Left lung (tissue), 10 donors: Measurements from ENCODE around the gene RAMP3. TPM values are rescaled to one million over a fixed set of nuclear protein-coding genes. Genes with fewer than 3 reads are reported as not detected.

Experiments
- ATAC-seq: fragments of 200-7000 bp; cut with Tn5 transposase; one replicate; pipeline ENCODE4 v1.9.1; 2020; ENCODE audit warnings: moderate library complexity
- DNase-seq, 4 donors: peaks; one replicate each; pipeline ENCODE4 v3.0.0-alpha.2; 2013 to 2020
- H3K27ac ChIP-seq, 2 donors: fragments of 200-600 bp; sonication (generic) in 1 of 2; one replicate each; pipeline versions ENCODE4 v1.5.0 to v1.8.0; 2020 to 2021
- H3K27me3 ChIP-seq, 2 donors: fragments of 200-600 bp; sonication (generic) in 1 of 2; one replicate each; pipeline versions ENCODE4 v1.5.0 to v1.8.0; 2020 to 2021
- H3K36me3 ChIP-seq, 2 donors: fragments of 200-600 bp; sonication (generic) in 1 of 2; one replicate each; pipeline versions ENCODE4 v1.5.0 to v1.8.0; 2020 to 2021
- H3K4me1 ChIP-seq, 2 donors: fragments of 200-600 bp; one replicate each; pipeline ENCODE4 v1.8.0; 2021
- H3K4me3 ChIP-seq, 2 donors: fragments of 200-600 bp; sonication (generic) in 1 of 2; one replicate each; pipeline versions ENCODE4 v1.5.0 to v1.8.0; 2020 to 2021; ENCODE audit warnings: mild to moderate bottlenecking in 1 of 2
- H3K9me3 ChIP-seq, 2 donors: fragments of 200-600 bp; sonication (generic) in 1 of 2; one replicate each; pipeline versions ENCODE4 v1.5.0 to v1.8.0; 2020 to 2021
- CTCF ChIP-seq, 2 donors: fragments of 200-600 bp; sonication (generic) in 1 of 2; IDR thresholded peaks; one replicate each; pipeline versions ENCODE4 v1.5.0 to v1.8.0; 2021; ENCODE audit warnings: antibody characterized with exemption in 2 of 2
- intact Hi-C, 2 donors: fragments of 100-400 bp; cut with DNase I; formaldehyde crosslinking; loops; one replicate each; pipeline versions ENCODE4 v1.11.2 to v1.14.2; 2022
- polyA plus RNA-seq, 6 donors: library from polyadenylated mRNA; unstranded; fragments of 120-200 nt; gene quantifications; one replicate each; pipeline ENCODE4 v1.2.1, GENCODE V29; 2013; ENCODE audit not compliant: insufficient read length in 6 of 6
- total RNA-seq, 2 donors: library from RNA; stranded (reverse); fragmentation: NEBNext Ultra II Directional; extraction: Animal tissue kit (Norgen Biotek cat#: 25700); gene quantifications; one replicate each; pipeline ENCODE4 v1.2.1, GENCODE V29; 2021
- donor health status: DM: no; HTN: yes; CAD: no.
- donor health status: DM: no; HTN: no; CAD: no.

Gene RAMP3
- total and polyA plus RNA-seq, 8 donors: 12.5 to 89.9 (median 23.2) TPM

GRCh38 chr7:45212606-45213005 lies 55.0 kb downstream of the RAMP3 start:
- Histone ChIP-seq H3K36me3 (no peaks in the 10 kb centered on the region), H3K4me3 (no peak overlapping the region), H3K9me3 (no peaks in the 10 kb centered on the region), H3K27me3 (peaks cover 0 to 23% of the 10 kb centered on the region in 2 donors), H3K27ac (peak overlapping the region in 1 of 2 donors; percentile 18), H3K4me1 (no peaks in the 10 kb centered on the region)
- TF ChIP-seq CTCF (IDR thresholded peaks at IDR 0.05): no peak
- intact Hi-C loops: no loop called here
- ATAC-seq: no peak
- DNase-seq: no peak

GRCh38 chr7:45215601-45216062 lies 58.0 kb downstream of the RAMP3 start:
- H3K9me3 ChIP-seq: no peaks in the 10 kb centered on the region
- intact Hi-C loops: no loop called here
- no peaks in the 10 kb centered on the region for H3K36me3 ChIP-seq
- no peak overlapping the region for H3K4me3 ChIP-seq
- no peak overlapping the region for H3K27ac ChIP-seq
- no peaks in the 10 kb centered on the region for H3K4me1 ChIP-seq
- TF ChIP-seq CTCF (IDR thresholded peaks at IDR 0.05): no peak
- DNase-seq (no peak), ATAC-seq (no peak)
- peaks cover 0 to 23% of the 10 kb centered on the region in 2 donors for H3K27me3 ChIP-seq

- DNase-seq (no peak), ATAC-seq (no peak)
- intact Hi-C loops: no loop called here
Measured at GRCh38 chr7:45216181-45216580, 58.6 kb downstream of the RAMP3 start.

GRCh38 chr7:45216622-45217165 lies 59.1 kb downstream of the RAMP3 start:
- Histone ChIP-seq H3K4me3 (no peak overlapping the region), H3K27ac (no peak overlapping the region), H3K4me1 (no peaks in the 10 kb centered on the region), H3K9me3 (no peaks in the 10 kb centered on the region), H3K27me3 (peaks cover 0 to 23% of the 10 kb centered on the region in 2 donors), H3K36me3 (no peaks in the 10 kb centered on the region)
- no peak for DNase-seq
- intact Hi-C loops: no loop called here
- ATAC-seq: no peak
- TF ChIP-seq CTCF (IDR thresholded peaks at IDR 0.05): no peak

More at GRCh38 chr7:45216181-45216580, 58.6 kb downstream of the RAMP3 start:
- TF ChIP-seq CTCF (IDR thresholded peaks at IDR 0.05): no peak
- Histone ChIP-seq H3K4me1 (no peaks in the 10 kb centered on the region), H3K9me3 (no peaks in the 10 kb centered on the region), H3K4me3 (no peak overlapping the region), H3K27me3 (peaks cover 0 to 23% of the 10 kb centered on the region in 2 donors), H3K36me3 (no peaks in the 10 kb centered on the region), H3K27ac (no peak overlapping the region)

- DNase-seq (no peak), ATAC-seq (no peak)
- H3K4me1 ChIP-seq: no peaks in the 10 kb centered on the region
- H3K27ac ChIP-seq: no peak overlapping the region
- H3K27me3 ChIP-seq: peaks cover 0 to 23% of the 10 kb centered on the region in 2 donors
- intact Hi-C loops: no loop called here
- TF ChIP-seq CTCF (IDR thresholded peaks at IDR 0.05): peak in 1 of 2 donors; percentile 28
- H3K4me3 ChIP-seq: no peak overlapping the region
- H3K9me3 ChIP-seq: no peaks in the 10 kb centered on the region
- H3K36me3 ChIP-seq: no peaks in the 10 kb centered on the region
Measured at GRCh38 chr7:45217358-45217757, 59.8 kb downstream of the RAMP3 start.
